ENCODE results near the gene CCNG2. TPM values are rescaled to one million over a fixed set of nuclear protein-coding genes. Genes with fewer than 3 reads are reported as not detected.

The CCNG2 gene
- total and polyA plus RNA-seq, 10 of the 15 experiments (the other 5 are each of a cell fraction or from before 2014, with no cell fraction given) = 1.9 to 70.6 (median 5.9) TPM

DNA sequence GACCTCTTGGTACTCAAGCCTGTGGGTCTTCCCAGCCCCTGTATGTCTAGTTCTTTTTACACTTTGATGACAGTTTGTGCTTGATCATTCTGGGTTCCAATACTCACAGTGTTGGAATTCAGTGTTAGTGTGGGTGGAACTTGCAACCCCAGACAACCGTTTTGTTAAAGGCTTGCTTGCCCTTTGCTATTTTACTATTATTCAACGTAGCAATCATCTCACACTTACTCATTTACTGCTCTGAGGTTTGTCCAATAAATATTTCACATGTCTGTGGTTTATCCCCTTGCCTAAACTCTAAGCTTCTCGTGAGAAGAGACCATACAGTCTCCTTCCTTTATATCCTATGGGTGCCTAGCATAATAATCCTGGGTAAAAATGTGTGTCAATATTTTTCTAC is 15.3 kb downstream of the CCNG2 start:
- SMC1A ChIA-PET (ENCODE audit: uncharacterized antibody, unreplicated experiment) = interaction anchor here (1.3 to 1.6 kb wide), 3 partner anchors 13 to 68 kb away, joined by 3 to 5 read pairs (median 4); no protein-coding TSS in a partner anchor
- H3K9ac ChIP-seq (ENCODE audit: control insufficient read depth, insufficient read depth, low read length) = no peak overlapping the region
- no peaks in the 10 kb centered on the region for H3K4me1 ChIP-seq (ENCODE audit: control insufficient read depth, insufficient read depth, low read length)
- TF ChIP-seq POLR2AphosphoS2 (IDR thresholded peaks at IDR 0.05; ENCODE audit: low read depth, low read length) = no peak
- TF ChIP-seq PAX5 (IDR thresholded peaks at IDR 0.05; ENCODE audit: borderline replicate concordance, low read depth, low read length) = no peak
- intact Hi-C loops (cut with micrococcal nuclease; ENCODE audit: unreplicated experiment) = no loop called here
- no peak overlapping the region for H3K4me2 ChIP-seq (ENCODE audit: control insufficient read depth, insufficient read depth)
- CTCF ChIA-PET = interaction anchor here (0.5 kb wide), 1 partner anchor 186 kb away, joined by 3 read pairs; no protein-coding TSS in a partner anchor
- H3K79me2 ChIP-seq (ENCODE audit: control insufficient read depth, insufficient read depth, low read length) = no peaks in the 10 kb centered on the region
- POLR2A ChIA-PET = no interaction called here
- H3K4me3 ChIP-seq = no peak overlapping the region
- RAD21 ChIA-PET (ENCODE audit: unreplicated experiment) = no interaction called here
- no peaks in the 10 kb centered on the region for H4K20me1 ChIP-seq (ENCODE audit: control insufficient read depth, insufficient read depth)
- WGBS (ENCODE audit: insufficient coverage, insufficient replicate concordance, low lambda C conversion rate, missing lambda C conversion rate) = 22% methylated on average over 3 of the region's 3 CpGs
- peaks cover 0 to 16% of the 10 kb centered on the region in 2 experiments; a peak in 2 of 4 replicates for H3K36me3 ChIP-seq (ENCODE audit: control insufficient read depth in 2 of 2, insufficient read depth in 2 of 2, low read length in 1 of 2)
- H3K27ac ChIP-seq (ENCODE audit: control insufficient read depth, insufficient read depth) = no peak overlapping the region
- in situ Hi-C loops (cut with MboI) = no loop called here
- FAIRE-seq (no peak), ATAC-seq (no peak), DNase-seq (ENCODE audit: low read depth, low spot score) (no peak)
- H3K27me3 ChIP-seq (replicated peaks in 1 of 2; ENCODE audit: control insufficient read depth in 2 of 2, insufficient read depth in 2 of 2, low read length in 1 of 2) = no peaks in the 10 kb centered on the region
- H2AFZ ChIP-seq (ENCODE audit: control insufficient read depth, low read depth, low read length) = no peak overlapping the region
- no peaks in the 10 kb centered on the region for H3K9me3 ChIP-seq (replicated peaks; ENCODE audit: control insufficient read depth, insufficient read depth, low read length)
- BruUV-seq (replicated peaks) = no TSS peak

DNA sequence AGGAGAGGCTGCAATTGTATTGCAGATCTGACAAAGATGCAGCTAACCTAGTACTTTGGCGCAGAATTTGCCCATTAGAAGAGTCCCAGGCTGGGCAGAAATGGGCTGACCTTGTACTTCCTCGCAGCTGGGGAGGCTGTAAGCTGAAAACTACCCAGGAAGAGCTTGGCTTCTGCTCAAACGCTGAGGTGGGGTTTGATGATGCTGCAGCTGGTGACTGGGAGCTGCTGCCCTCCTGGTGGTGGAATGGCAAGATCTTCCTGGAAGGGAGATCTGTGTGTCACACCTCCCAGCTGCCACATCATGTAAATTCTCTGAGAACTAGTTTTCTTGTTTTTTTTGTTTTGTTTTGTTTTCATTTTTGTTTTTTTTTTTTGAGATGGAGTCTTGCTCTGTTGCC is 17.4 kb downstream of the CCNG2 start:
- intact Hi-C loops (cut with micrococcal nuclease; ENCODE audit: unreplicated experiment) = no loop called here
- Histone ChIP-seq H3K9ac (ENCODE audit: control insufficient read depth, insufficient read depth, low read length) (no peak overlapping the region), H2AFZ (ENCODE audit: control insufficient read depth, low read depth, low read length) (no peak overlapping the region), H3K79me2 (ENCODE audit: control insufficient read depth, insufficient read depth, low read length) (no peaks in the 10 kb centered on the region), H3K9me3 (replicated peaks; ENCODE audit: control insufficient read depth, insufficient read depth, low read length) (no peaks in the 10 kb centered on the region), H3K4me1 (ENCODE audit: control insufficient read depth, insufficient read depth, low read length) (no peaks in the 10 kb centered on the region), H3K4me2 (ENCODE audit: control insufficient read depth, insufficient read depth) (no peak overlapping the region), H3K27ac (ENCODE audit: control insufficient read depth, insufficient read depth) (no peak overlapping the region), H3K36me3 (ENCODE audit: control insufficient read depth in 2 of 2, insufficient read depth in 2 of 2, low read length in 1 of 2) (peaks cover 0 to 9% of the 10 kb centered on the region in 2 experiments; a peak in 1 of 4 replicates), H4K20me1 (ENCODE audit: control insufficient read depth, insufficient read depth) (no peaks in the 10 kb centered on the region), H3K4me3 (no peak overlapping the region), H3K27me3 (replicated peaks in 1 of 2; ENCODE audit: control insufficient read depth in 2 of 2, insufficient read depth in 2 of 2, low read length in 1 of 2) (no peaks in the 10 kb centered on the region; a peak in 1 of 4 replicates)
- POLR2A ChIA-PET = no interaction called here
- FAIRE-seq (no peak), DNase-seq (ENCODE audit: low read depth, low spot score) (no peak), ATAC-seq (no peak)
- CTCF ChIA-PET = interaction anchor here (0.6 to 1.0 kb wide), 6 partner anchors 16 to 79 kb away, joined by 3 to 4 read pairs (median 4); no protein-coding TSS in a partner anchor
- RAD21 ChIA-PET (ENCODE audit: unreplicated experiment) = interaction anchor here (1.4 kb wide), 1 partner anchor 24 kb away, joined by 4 read pairs; no protein-coding TSS in a partner anchor
- WGBS (ENCODE audit: insufficient coverage, insufficient replicate concordance, low lambda C conversion rate, missing lambda C conversion rate) = 42% methylated on average over 3 of the region's 3 CpGs
- SMC1A ChIA-PET (ENCODE audit: uncharacterized antibody, unreplicated experiment) = interaction anchor here (0.7 to 3.0 kb wide), 6 partner anchors 14 to 222 kb away, joined by 3 to 8 read pairs (median 4); no protein-coding TSS in a partner anchor
- BruUV-seq (replicated peaks) = no TSS peak
- in situ Hi-C loops (cut with MboI) = no loop called here
- TF ChIP-seq STAT3 (IDR thresholded peaks at IDR 0.05; ENCODE audit: low read depth, low read length) = no peak
- no peak for TF ChIP-seq NR2C1 (IDR thresholded peaks at IDR 0.05)
- no peak for TF ChIP-seq SIX5 (IDR thresholded peaks at IDR 0.05; ENCODE audit: low read depth, low read length, severe bottlenecking)
- TF ChIP-seq, protein P1, sequence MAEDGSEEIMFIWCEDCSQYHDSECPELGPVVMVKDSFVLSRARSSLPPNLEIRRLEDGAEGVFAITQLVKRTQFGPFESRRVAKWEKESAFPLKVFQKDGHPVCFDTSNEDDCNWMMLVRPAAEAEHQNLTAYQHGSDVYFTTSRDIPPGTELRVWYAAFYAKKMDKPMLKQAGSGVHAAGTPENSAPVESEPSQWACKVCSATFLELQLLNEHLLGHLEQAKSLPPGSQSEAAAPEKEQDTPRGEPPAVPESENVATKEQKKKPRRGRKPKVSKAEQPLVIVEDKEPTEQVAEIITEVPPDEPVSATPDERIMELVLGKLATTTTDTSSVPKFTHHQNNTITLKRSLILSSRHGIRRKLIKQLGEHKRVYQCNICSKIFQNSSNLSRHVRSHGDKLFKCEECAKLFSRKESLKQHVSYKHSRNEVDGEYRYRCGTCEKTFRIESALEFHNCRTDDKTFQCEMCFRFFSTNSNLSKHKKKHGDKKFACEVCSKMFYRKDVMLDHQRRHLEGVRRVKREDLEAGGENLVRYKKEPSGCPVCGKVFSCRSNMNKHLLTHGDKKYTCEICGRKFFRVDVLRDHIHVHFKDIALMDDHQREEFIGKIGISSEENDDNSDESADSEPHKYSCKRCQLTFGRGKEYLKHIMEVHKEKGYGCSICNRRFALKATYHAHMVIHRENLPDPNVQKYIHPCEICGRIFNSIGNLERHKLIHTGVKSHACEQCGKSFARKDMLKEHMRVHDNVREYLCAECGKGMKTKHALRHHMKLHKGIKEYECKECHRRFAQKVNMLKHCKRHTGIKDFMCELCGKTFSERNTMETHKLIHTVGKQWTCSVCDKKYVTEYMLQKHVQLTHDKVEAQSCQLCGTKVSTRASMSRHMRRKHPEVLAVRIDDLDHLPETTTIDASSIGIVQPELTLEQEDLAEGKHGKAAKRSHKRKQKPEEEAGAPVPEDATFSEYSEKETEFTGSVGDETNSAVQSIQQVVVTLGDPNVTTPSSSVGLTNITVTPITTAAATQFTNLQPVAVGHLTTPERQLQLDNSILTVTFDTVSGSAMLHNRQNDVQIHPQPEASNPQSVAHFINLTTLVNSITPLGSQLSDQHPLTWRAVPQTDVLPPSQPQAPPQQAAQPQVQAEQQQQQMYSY (CRISPR knock-in tag; IDR thresholded peaks at IDR 0.05) = no peak
- no peak for TF ChIP-seq PML (IDR thresholded peaks at IDR 0.05; ENCODE audit: low read length)
- TF ChIP-seq CEBPB (IDR thresholded peaks at IDR 0.05; ENCODE audit: borderline replicate concordance in 1 of 2, low read depth in 2 of 2, low read length in 2 of 2) = no peak
- TF ChIP-seq, protein P2, sequence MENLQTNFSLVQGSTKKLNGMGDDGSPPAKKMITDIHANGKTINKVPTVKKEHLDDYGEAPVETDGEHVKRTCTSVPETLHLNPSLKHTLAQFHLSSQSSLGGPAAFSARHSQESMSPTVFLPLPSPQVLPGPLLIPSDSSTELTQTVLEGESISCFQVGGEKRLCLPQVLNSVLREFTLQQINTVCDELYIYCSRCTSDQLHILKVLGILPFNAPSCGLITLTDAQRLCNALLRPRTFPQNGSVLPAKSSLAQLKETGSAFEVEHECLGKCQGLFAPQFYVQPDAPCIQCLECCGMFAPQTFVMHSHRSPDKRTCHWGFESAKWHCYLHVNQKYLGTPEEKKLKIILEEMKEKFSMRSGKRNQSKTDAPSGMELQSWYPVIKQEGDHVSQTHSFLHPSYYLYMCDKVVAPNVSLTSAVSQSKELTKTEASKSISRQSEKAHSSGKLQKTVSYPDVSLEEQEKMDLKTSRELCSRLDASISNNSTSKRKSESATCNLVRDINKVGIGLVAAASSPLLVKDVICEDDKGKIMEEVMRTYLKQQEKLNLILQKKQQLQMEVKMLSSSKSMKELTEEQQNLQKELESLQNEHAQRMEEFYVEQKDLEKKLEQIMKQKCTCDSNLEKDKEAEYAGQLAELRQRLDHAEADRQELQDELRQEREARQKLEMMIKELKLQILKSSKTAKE (IDR thresholded peaks at IDR 0.05; ENCODE audit: low read depth, poor library complexity, severe bottlenecking) = no peak
- no peak for TF ChIP-seq GABPA (IDR thresholded peaks at IDR 0.05; ENCODE audit: low read depth)

All from GM12878 (cell line).